OCI-LY3 (cell line): ENCODE measurements around the gene PDLIM4.

Experiments used
- H2AFZ ChIP-seq: fragments of 200-600, 300-600 bp; shearing (Covaris generic); 2 replicates; pipeline ENCODE4 v1.6.0; 2014; ENCODE audit warnings: antibody characterized with exemption, low read depth, low read length
- H3K27ac ChIP-seq: fragments of 200-600, 300-600 bp; sonication (generic); 2 replicates; pipeline ENCODE4 v1.5.1; 2014; ENCODE audit warnings: mild to moderate bottlenecking, low read length, moderate library complexity, mixed read lengths
- H3K27me3 ChIP-seq: fragments of 200-600, 300-600 bp; sonication (generic); 2 replicates; pipeline ENCODE4 v1.6.1; 2014; ENCODE audit warnings: low read depth, low read length, mixed read lengths
- H3K36me3 ChIP-seq: fragments of 200-600, 300-600 bp; sonication (generic); replicated peaks from 2 replicates; pipeline ENCODE3; 2014; ENCODE audit warnings: low read depth, low read length, mixed read lengths
- H3K4me1 ChIP-seq: fragments of 300-600, 200-600 bp; sonication (generic); 2 replicates; pipeline ENCODE4 v1.6.1; 2014; ENCODE audit warnings: low read length, mixed read lengths
- H3K4me2 ChIP-seq: fragments of 200-600, 300-600 bp; sonication (generic); 2 replicates; pipeline ENCODE4 v1.6.1; 2014; ENCODE audit warnings: low read length, mixed read lengths
- H3K4me3 ChIP-seq: fragments of 300-600, 200-600 bp; sonication (generic); 2 replicates; pipeline ENCODE4 v1.5.1; 2014; ENCODE audit warnings: antibody characterized with exemption, mild to moderate bottlenecking, low read length, moderate library complexity
- H3K79me2 ChIP-seq: fragments of 300-600, 200-600 bp; shearing (Covaris generic); 2 replicates; pipeline ENCODE4 v1.6.1; 2014; ENCODE audit warnings: mild to moderate bottlenecking, low read length, mixed read lengths
- H3K9ac ChIP-seq: fragments of 300-600, 200-600 bp; shearing (Covaris generic); 2 replicates; pipeline ENCODE4 v1.6.0; 2014; ENCODE audit warnings: mild to moderate bottlenecking, low read length, moderate library complexity
- H3K9me3 ChIP-seq: fragments of 200-600, 300-600 bp; shearing (Covaris generic); 2 replicates; pipeline ENCODE4 v1.6.1; 2014; ENCODE audit warnings: low read length, mixed read lengths; ENCODE audit not compliant: insufficient read depth
- H4K20me1 ChIP-seq: fragments of 200-600, 300-600 bp; sonication (generic); 2 replicates; pipeline ENCODE4 v1.6.1; 2016; ENCODE audit warnings: low read length, mixed read lengths; ENCODE audit not compliant: insufficient read depth
- CTCF ChIP-seq: fragments of 200-600, 300-600 bp; sonication (generic); IDR thresholded peaks from 2 replicates; pipeline ENCODE4 v1.5.1; 2014; ENCODE audit warnings: antibody characterized with exemption, low read length, low read depth
- EZH2phosphoT487 ChIP-seq: fragments of 200-600 bp; shearing (Covaris generic); IDR thresholded peaks from 2 replicates; pipeline ENCODE4 v1.6.1; 2018; ENCODE audit warnings: antibody characterized with exemption, mixed run types, low read depth

Gene PDLIM4

GRCh38 chr5:132234684-132235062 is 22.8 kb upstream of the PDLIM4 start:
- H2AFZ ChIP-seq, result no peak overlapping the region
- H3K27ac ChIP-seq, result no peak overlapping the region
- H3K4me3 ChIP-seq, result no peak overlapping the region
- no peaks in the 10 kb centered on the region for H3K36me3 ChIP-seq
- no peak overlapping the region for H3K4me2 ChIP-seq
- no peaks in the 10 kb centered on the region for H3K79me2 ChIP-seq
- H3K4me1 ChIP-seq, result peaks cover 7% of the 10 kb centered on the region
- H4K20me1 ChIP-seq, result no peaks in the 10 kb centered on the region
- H3K27me3 ChIP-seq, result peaks cover 6% of the 10 kb centered on the region; the same call in 1 of the 2 replicates
- no peaks in the 10 kb centered on the region for H3K9me3 ChIP-seq
- TF ChIP-seq EZH2phosphoT487, result no peak
- no peak for TF ChIP-seq CTCF
- no peak overlapping the region for H3K9ac ChIP-seq

- no peak overlapping the region for H2AFZ ChIP-seq
- peaks cover 7% of the 10 kb centered on the region for H3K4me1 ChIP-seq
- no peak overlapping the region for H3K4me2 ChIP-seq
- TF ChIP-seq EZH2phosphoT487 (no peak), CTCF (no peak)
- H3K79me2 ChIP-seq, result no peaks in the 10 kb centered on the region
- no peak overlapping the region for H3K4me3 ChIP-seq
- peaks cover 6% of the 10 kb centered on the region; the same call in 1 of the 2 replicates for H3K27me3 ChIP-seq
- no peaks in the 10 kb centered on the region for H4K20me1 ChIP-seq
- no peak overlapping the region for H3K27ac ChIP-seq
- H3K9me3 ChIP-seq, result no peaks in the 10 kb centered on the region
- H3K9ac ChIP-seq, result no peak overlapping the region
- H3K36me3 ChIP-seq, result no peaks in the 10 kb centered on the region
These were observed 22.2 kb upstream of the PDLIM4 start for GRCh38 chr5:132235340-132235739.

GRCh38 chr5:132237141-132237540 is 20.4 kb upstream of the PDLIM4 start:
- H4K20me1 ChIP-seq, result no peaks in the 10 kb centered on the region
- H3K27ac ChIP-seq, result no peak overlapping the region
- TF ChIP-seq CTCF (no peak), EZH2phosphoT487 (no peak)

GRCh38 chr5:132237670-132238069 is 19.8 kb upstream of the PDLIM4 start:
- H3K36me3 ChIP-seq, result no peaks in the 10 kb centered on the region
- TF ChIP-seq EZH2phosphoT487 (no peak), CTCF (no peak)
- no peaks in the 10 kb centered on the region for H3K9me3 ChIP-seq
- H3K4me2 ChIP-seq, result no peak overlapping the region
- H3K27me3 ChIP-seq, result no peaks in the 10 kb centered on the region
- H4K20me1 ChIP-seq, result no peaks in the 10 kb centered on the region
- no peak overlapping the region for H3K4me3 ChIP-seq
- no peak overlapping the region for H3K9ac ChIP-seq
- no peak overlapping the region for H2AFZ ChIP-seq
- no peak overlapping the region for H3K27ac ChIP-seq
- peaks cover 7% of the 10 kb centered on the region for H3K4me1 ChIP-seq
- no peaks in the 10 kb centered on the region for H3K79me2 ChIP-seq

More at GRCh38 chr5:132237141-132237540, 20.4 kb upstream of the PDLIM4 start:
- H3K9ac ChIP-seq, result no peak overlapping the region
- H2AFZ ChIP-seq, result no peak overlapping the region
- peaks cover 7% of the 10 kb centered on the region for H3K4me1 ChIP-seq
- H3K9me3 ChIP-seq, result no peaks in the 10 kb centered on the region
- no peaks in the 10 kb centered on the region for H3K36me3 ChIP-seq
- H3K4me3 ChIP-seq, result no peak overlapping the region
- H3K27me3 ChIP-seq, result no peaks in the 10 kb centered on the region; the same call in 1 of the 2 replicates
- H3K79me2 ChIP-seq, result no peaks in the 10 kb centered on the region
- H3K4me2 ChIP-seq, result no peak overlapping the region
